ENCODE data around the gene SMIM1.

The SMIM1 gene

DNA sequence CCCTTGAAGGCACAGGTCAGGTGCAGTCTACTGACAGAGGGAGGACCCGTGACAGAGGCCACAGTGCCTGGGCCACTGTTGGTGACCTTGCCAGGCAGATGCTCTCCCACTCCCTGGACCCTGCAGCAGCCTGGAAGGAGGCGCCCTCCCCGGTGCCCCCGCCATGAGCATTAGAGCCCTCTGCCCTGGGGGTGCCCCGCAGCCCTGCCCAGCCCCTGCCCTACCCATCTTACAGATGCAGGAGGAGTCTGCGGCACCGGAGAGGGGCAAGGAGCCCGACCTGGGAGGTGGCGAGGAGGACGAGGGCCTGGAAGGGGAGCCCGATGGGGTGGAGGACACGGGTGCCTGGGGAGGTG is 9.7 kb upstream of the SMIM1 start:
- in situ Hi-C loops (cut with HindIII; ENCODE audit: low sequenced_read_pairs): no loop called here
- TF ChIP-seq, protein P1, sequence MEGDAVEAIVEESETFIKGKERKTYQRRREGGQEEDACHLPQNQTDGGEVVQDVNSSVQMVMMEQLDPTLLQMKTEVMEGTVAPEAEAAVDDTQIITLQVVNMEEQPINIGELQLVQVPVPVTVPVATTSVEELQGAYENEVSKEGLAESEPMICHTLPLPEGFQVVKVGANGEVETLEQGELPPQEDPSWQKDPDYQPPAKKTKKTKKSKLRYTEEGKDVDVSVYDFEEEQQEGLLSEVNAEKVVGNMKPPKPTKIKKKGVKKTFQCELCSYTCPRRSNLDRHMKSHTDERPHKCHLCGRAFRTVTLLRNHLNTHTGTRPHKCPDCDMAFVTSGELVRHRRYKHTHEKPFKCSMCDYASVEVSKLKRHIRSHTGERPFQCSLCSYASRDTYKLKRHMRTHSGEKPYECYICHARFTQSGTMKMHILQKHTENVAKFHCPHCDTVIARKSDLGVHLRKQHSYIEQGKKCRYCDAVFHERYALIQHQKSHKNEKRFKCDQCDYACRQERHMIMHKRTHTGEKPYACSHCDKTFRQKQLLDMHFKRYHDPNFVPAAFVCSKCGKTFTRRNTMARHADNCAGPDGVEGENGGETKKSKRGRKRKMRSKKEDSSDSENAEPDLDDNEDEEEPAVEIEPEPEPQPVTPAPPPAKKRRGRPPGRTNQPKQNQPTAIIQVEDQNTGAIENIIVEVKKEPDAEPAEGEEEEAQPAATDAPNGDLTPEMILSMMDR (IDR thresholded peaks at IDR 0.05; ENCODE audit: low read depth, low read length): no peak
- DNase-seq (ENCODE audit: low read depth, low spot score): no peak
- H3K4me3 ChIP-seq (ENCODE audit: low read depth, low read length): no peak overlapping the region

DNA sequence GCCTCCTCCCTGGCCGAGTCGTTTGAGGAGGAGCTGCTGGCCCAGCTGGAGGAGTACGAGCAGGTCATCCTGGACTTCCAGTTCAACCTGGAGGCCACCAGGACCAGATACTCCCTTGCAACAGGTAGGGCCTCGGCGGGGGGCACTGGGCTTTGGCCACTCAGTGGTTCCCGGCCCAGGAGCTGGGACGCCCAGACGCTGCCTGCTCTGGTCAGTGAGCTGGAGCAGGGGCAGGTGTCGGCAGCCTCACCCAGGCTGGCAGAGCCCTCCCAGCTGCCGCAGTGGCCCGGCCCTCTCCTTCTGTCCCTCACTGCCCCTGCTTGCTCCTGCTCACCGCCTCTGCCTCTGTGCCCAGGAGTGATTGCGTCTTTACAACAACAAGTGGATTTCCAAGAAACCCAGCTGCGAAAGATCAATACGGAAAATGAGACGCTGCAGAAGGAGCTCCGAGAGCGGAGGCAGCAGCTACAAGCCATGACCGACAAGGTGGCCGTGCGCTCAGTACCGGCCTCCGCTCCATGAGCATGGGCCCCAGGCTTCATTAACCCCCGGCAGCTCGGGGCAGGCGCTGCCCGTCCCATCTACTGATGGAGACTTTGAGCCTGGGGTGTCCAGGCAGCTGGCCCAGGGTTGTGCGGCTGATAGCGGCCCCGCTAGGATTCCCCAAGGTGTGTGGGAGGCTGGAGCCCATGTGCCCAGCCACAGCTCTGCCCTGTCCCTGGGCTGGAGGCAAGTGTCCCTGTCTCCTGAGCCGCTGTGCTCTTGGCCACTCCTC is 9.0 kb upstream of the SMIM1 start:
- no peak for DNase-seq (ENCODE audit: low read depth, low spot score)
- H3K4me3 ChIP-seq (ENCODE audit: low read depth, low read length): no peak overlapping the region
- TF ChIP-seq, protein P1 (IDR thresholded peaks at IDR 0.05; ENCODE audit: low read depth, low read length): no peak
- in situ Hi-C loops (cut with HindIII; ENCODE audit: low sequenced_read_pairs): no loop called here

DNA sequence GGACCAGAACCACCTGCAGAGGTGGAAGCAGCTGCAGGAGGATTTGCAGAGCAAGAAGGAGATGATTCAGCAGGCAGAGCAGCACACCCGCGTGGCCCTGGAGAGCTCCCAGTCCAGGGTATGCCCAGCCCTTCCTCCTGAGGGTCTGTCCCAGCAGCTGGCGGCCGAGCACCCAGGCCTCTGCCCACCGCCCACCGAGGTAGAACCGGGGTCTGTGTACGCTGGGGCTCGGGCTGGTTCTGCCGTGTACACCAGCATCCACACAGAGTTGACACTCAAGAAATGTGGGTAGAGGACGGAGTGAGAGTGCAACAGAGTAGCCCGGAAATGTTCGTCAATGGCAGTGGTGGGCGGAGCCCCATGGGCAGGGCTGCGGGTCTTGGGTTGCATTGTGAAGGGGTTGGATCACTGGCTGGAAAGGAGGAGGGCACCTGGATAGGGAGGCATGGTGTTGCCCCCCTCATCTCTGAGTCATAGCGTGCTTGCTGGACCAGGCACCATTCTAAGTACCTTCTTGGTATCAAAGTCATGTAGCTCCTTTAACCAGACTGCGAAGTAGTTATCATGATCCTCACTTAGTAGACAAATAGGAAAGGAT is 5.1 kb upstream of the SMIM1 start:
- in situ Hi-C loops (cut with HindIII; ENCODE audit: low sequenced_read_pairs): no loop called here
- DNase-seq (ENCODE audit: low read depth, low spot score): no peak
- TF ChIP-seq, protein P1 (IDR thresholded peaks at IDR 0.05; ENCODE audit: low read depth, low read length): no peak

DNA sequence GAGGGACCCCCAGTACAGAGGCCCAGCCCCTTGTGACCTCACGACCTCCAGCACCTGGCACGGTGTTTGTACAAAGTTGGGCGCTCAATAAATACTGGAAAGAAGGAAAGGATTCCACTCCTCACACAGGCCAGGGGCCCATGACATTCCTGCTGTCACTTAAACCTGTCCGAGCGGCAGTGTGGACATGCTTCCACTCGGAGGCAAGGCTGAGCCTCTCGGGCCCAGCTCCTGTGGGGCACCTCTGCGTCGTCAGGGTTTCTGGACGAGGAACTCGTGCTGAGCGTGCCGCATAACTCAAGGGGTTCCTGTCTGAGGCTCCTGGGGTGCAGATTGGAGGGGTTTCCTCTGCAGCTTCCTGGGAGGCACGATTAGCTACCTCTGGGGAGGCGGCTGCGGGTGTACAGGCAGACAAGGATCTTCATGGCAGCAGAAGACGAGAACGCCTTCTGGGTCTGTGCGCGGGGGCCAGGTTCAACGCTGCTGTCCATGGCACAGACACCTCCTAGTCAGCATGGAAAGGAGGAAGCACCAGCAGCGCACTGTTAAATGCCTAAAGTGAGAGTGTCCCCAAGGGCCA is 3.6 kb upstream of the SMIM1 start:
- no peak overlapping the region for H3K4me3 ChIP-seq (ENCODE audit: low read depth, low read length)
- in situ Hi-C loops (cut with HindIII; ENCODE audit: low sequenced_read_pairs): no loop called here
- DNase-seq (ENCODE audit: low read depth, low spot score): no peak
- TF ChIP-seq, protein P1 (IDR thresholded peaks at IDR 0.05; ENCODE audit: low read depth, low read length): no peak

More for the DNA sequence above, 5.1 kb upstream of the SMIM1 start:
- no peak overlapping the region for H3K4me3 ChIP-seq (ENCODE audit: low read depth, low read length)

DNA sequence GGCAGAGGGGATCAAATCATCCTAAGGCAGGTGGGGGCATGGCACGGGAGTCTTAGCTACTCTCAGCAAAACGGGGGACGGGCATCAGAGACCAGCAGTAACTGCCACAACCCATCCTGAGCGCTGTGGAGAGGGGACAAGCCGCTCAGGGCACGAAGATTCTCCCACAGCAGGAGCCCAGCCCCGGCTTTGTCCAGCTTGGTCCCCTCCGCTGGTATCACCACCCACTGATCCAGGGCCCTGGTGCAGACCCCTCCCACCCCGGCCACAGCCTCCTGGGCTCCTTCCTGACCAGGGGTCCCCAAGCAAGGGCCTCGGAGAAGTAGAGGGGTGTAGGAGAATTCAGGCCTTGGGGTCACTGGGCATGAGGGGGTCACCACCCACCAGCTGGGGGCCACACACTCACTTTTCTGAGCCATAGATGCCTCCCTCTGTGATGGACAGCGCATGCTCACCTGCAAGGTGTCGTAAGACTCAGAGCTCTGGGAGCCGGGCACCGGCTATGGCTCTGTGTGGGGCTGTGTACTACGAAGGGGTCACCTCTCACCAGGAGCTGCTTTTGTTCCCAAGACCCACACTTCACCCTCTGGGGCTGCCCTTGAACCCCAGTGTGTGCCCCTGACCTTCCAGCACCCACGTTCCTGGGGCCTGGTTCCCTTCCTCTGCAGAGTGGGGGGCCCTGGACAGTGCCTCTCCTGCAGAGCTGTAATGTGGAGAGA is 2.3 kb upstream of the SMIM1 start:
- no peak overlapping the region for H3K4me3 ChIP-seq (ENCODE audit: low read depth, low read length)
- TF ChIP-seq, protein P1 (IDR thresholded peaks at IDR 0.05; ENCODE audit: low read depth, low read length): no peak
- no peak for DNase-seq (ENCODE audit: low read depth, low spot score)
- in situ Hi-C loops (cut with HindIII; ENCODE audit: low sequenced_read_pairs): no loop called here
